ENCODE results near the gene BNIPL. TPM values are rescaled to one million over a fixed set of nuclear protein-coding genes. Genes with fewer than 3 reads are reported as not detected.

The BNIPL gene
- total RNA-seq, 2 experiments from 2014 or later: 0.30 to 0.42 TPM

- peaks cover 9% of the 10 kb centered on the region for H3K36me3 Mint-ChIP-seq (ENCODE audit: low read depth)
- H3K4me1 Mint-ChIP-seq (ENCODE audit: low read depth): peaks cover 22% of the 10 kb centered on the region
- DNase-seq (no peak), ATAC-seq (ENCODE audit: poor library complexity) (no peak)
- ChIA-PET POLR2A (interaction anchor here (1.6 to 3.4 kb wide), 2 partner anchors 9 to 11 kb away, joined by 7 to 13 read pairs; partner anchors contain the start of gene C1orf56), CTCF (interaction anchor here (0.9 to 1.0 kb wide), 2 partner anchors 15 to 20 kb away, joined by 3 read pairs; partner anchors contain the start of gene CDC42SE1)
- no peak overlapping the region for H3K27ac Mint-ChIP-seq
- TF ChIP-seq CTCF (IDR thresholded peaks at IDR 0.05): no peak
- H3K9me3 Mint-ChIP-seq: no peaks in the 10 kb centered on the region
- no peaks in the 10 kb centered on the region for H3K27me3 ChIP-seq (ENCODE audit: control insufficient read depth in 1 of 2, insufficient read depth in 2 of 2, low read length in 2 of 2)
- intact Hi-C loops (cut with DNase I, micrococcal nuclease): no loop called here
- H3K4me3 Mint-ChIP-seq: no peak overlapping the region
- H3K4me1 ChIP-seq (ENCODE audit: insufficient read depth, low read length): peaks cover 9% of the 10 kb centered on the region
- H3K4me3 ChIP-seq (ENCODE audit: low read length): no peak overlapping the region
- no peaks in the 10 kb centered on the region for H3K27me3 Mint-ChIP-seq
- H3K36me3 ChIP-seq (ENCODE audit: insufficient read depth, low read length): peaks cover 8% of the 10 kb centered on the region
- no peaks in the 10 kb centered on the region for H3K9me3 ChIP-seq (ENCODE audit: control insufficient read depth in 1 of 2, insufficient read depth in 1 of 2, low read length in 2 of 2)
- no peak overlapping the region for H3K27ac ChIP-seq (ENCODE audit: low read depth in 1 of 2, low read length in 2 of 2)
These were observed 3.1 kb downstream of the BNIPL start for GRCh38 chr1:151039521-151039920.

GRCh38 chr1:151043163-151043562, 6.8 kb downstream of the BNIPL start:
- Histone ChIP-seq H3K4me3 (ENCODE audit: low read length) (no peak overlapping the region), H3K4me1 (ENCODE audit: insufficient read depth, low read length) (peaks cover 26% of the 10 kb centered on the region), H3K9me3 (ENCODE audit: control insufficient read depth in 1 of 2, insufficient read depth in 1 of 2, low read length in 2 of 2) (no peaks in the 10 kb centered on the region), H3K36me3 (ENCODE audit: insufficient read depth, low read length) (no peaks in the 10 kb centered on the region), H3K27ac (ENCODE audit: low read depth in 1 of 2, low read length in 2 of 2) (no peak overlapping the region), H3K27me3 (ENCODE audit: control insufficient read depth in 1 of 2, insufficient read depth in 2 of 2, low read length in 2 of 2) (no peaks in the 10 kb centered on the region)
- no peaks in the 10 kb centered on the region for H3K9me3 Mint-ChIP-seq
- peaks cover 4% of the 10 kb centered on the region for H3K36me3 Mint-ChIP-seq (ENCODE audit: low read depth)
- ChIA-PET CTCF (interaction anchor here (0.7 to 8.3 kb wide), 5 partner anchors 15 to 57 kb away, joined by 3 to 58 read pairs (median 4); partner anchors contain the start of genes CDC42SE1, GABPB2 and MLLT11), POLR2A (interaction anchor here (1.0 to 2.5 kb wide), 4 partner anchors 10 to 19 kb away, joined by 3 to 21 read pairs (median 4); partner anchors contain the start of gene CDC42SE1)
- intact Hi-C loops (cut with DNase I, micrococcal nuclease): no loop called here
- H3K4me1 Mint-ChIP-seq (ENCODE audit: low read depth): peaks cover 38% of the 10 kb centered on the region
- H3K4me3 Mint-ChIP-seq: no peak overlapping the region
- no peaks in the 10 kb centered on the region for H3K27me3 Mint-ChIP-seq
- DNase-seq: peak in 2 of 14 experiments; percentile 37 to 40
- ATAC-seq (ENCODE audit: poor library complexity): no peak
- H3K27ac Mint-ChIP-seq: no peak overlapping the region
- TF ChIP-seq CTCF (IDR thresholded peaks at IDR 0.05): no peak

- peak within 1 kb of the TSS; percentile 93 for H3K4me3 Mint-ChIP-seq
- peak within 1 kb of the TSS; percentile 90 for H3K27ac Mint-ChIP-seq
- POLR2A ChIA-PET: interaction anchor here (0.6 to 6.7 kb wide), 14 partner anchors 8 to 234 kb away, joined by 3 to 144 read pairs (median 6); partner anchors contain the start of genes BNIPL, CDC42SE1, GABPB2 and MINDY1
- H3K9me3 Mint-ChIP-seq: no peaks in the 10 kb centered on the region
- intact Hi-C loops (cut with DNase I, micrococcal nuclease): no loop called here
- CTCF ChIA-PET: interaction anchor here (1.0 to 8.3 kb wide), 7 partner anchors 11 to 52 kb away, joined by 3 to 58 read pairs (median 4); partner anchors contain the start of genes CDC42SE1, GABPB2, MINDY1 and MLLT11
- H3K27me3 ChIP-seq (ENCODE audit: control insufficient read depth in 1 of 2, insufficient read depth in 2 of 2, low read length in 2 of 2): no peaks in the 10 kb centered on the region
- peak within 1 kb of the TSS; percentile 65 to 73 for H3K27ac ChIP-seq (ENCODE audit: low read depth in 1 of 2, low read length in 2 of 2)
- peaks cover 78% of the 10 kb centered on the region for H3K4me1 Mint-ChIP-seq (ENCODE audit: low read depth)
- DNase-seq (peak in 12 of 14 experiments; percentile 30 to 80 (median 59)), ATAC-seq (ENCODE audit: poor library complexity) (peak; percentile 46)
- H3K36me3 ChIP-seq (ENCODE audit: insufficient read depth, low read length): peaks cover 17% of the 10 kb centered on the region
- no peaks in the 10 kb centered on the region for H3K9me3 ChIP-seq (ENCODE audit: control insufficient read depth in 1 of 2, insufficient read depth in 1 of 2, low read length in 2 of 2)
- no peaks in the 10 kb centered on the region for H3K27me3 Mint-ChIP-seq
- H3K4me1 ChIP-seq (ENCODE audit: insufficient read depth, low read length): peaks cover 54% of the 10 kb centered on the region
- TF ChIP-seq CTCF (IDR thresholded peaks at IDR 0.05): no peak
- peaks cover 40% of the 10 kb centered on the region for H3K36me3 Mint-ChIP-seq (ENCODE audit: low read depth)
- peak within 1 kb of the TSS; percentile 84 for H3K4me3 ChIP-seq (ENCODE audit: low read length)
These were observed 11.2 kb downstream of the BNIPL start, which contains the start of gene C1orf56 for GRCh38 chr1:151047591-151047924. Gene C1orf56, plus strand, starts transcription at chr1:151047751. Its CDS starts 97 bp downstream, at chr1:151047848.

Measured in CD4-positive, alpha-beta T cell (primary cell).